HFFc6 (cell line): ENCODE data around the gene TTLL12. TPM values are rescaled to one million over a fixed set of nuclear protein-coding genes. Genes with fewer than 3 reads are reported as not detected.

Experiments used
- DNase-seq: peaks from one replicate; pipeline ENCODE4 v3.0.0-alpha.2; 2018
- H3K27ac Mint-ChIP-seq: 2 replicates; pipeline ENCODE4 v1.8.0; 2020; ENCODE audit warnings: mild to moderate bottlenecking, mixed read lengths
- H3K27me3 Mint-ChIP-seq: 2 replicates; pipeline ENCODE4 v1.8.0; 2021; ENCODE audit warnings: mild to moderate bottlenecking, moderate library complexity, mixed read lengths; ENCODE audit not compliant: insufficient read depth
- H3K36me3 Mint-ChIP-seq: 2 replicates; pipeline ENCODE4 v1.8.0; 2021; ENCODE audit warnings: low read depth, mixed read lengths
- H3K4me1 Mint-ChIP-seq: 2 replicates; pipeline ENCODE4 v1.8.0; 2020; ENCODE audit warnings: low read depth, mixed read lengths
- H3K4me3 Mint-ChIP-seq: 2 replicates; pipeline ENCODE4 v1.8.0; 2020; ENCODE audit warnings: mild to moderate bottlenecking, moderate library complexity, mixed read lengths
- H3K9me3 Mint-ChIP-seq: 2 replicates; pipeline ENCODE4 v1.8.0; 2020; ENCODE audit warnings: mild to moderate bottlenecking, mixed read lengths
- long read RNA-seq: library from polyadenylated mRNA; unstranded; transcript quantifications from one replicate; pipeline ENCODE4 v2.0.0, GENCODE V29; 2019
- total RNA-seq, 6 experiments: library from RNA; stranded (reverse); fragmentation: NEBNext Ultra II Directional; extraction: Animal tissue kit (Norgen Biotek cat#: 25700); gene quantifications; 2 replicates in 1 of 6; 3 replicates in 5 of 6; pipeline ENCODE4 v1.2.3, GENCODE V29; 2021
- TF ChIP-seq, protein P1 (sequence below): fragments of 200-600 bp; sonication (generic); IDR thresholded peaks from 2 replicates; pipeline ENCODE4 v1.5.0; 2021; ENCODE audit warnings: antibody characterized with exemption, mild to moderate bottlenecking

The TTLL12 gene
- 10 to 100 TPM; 33.9 to 42.4 (median 38.7) TPM for total RNA-seq
- long read RNA-seq, transcript TTLL12-201 (14 exons, 3,385 nt), result major isoform, 17 of 28 reads
- long read RNA-seq, partial matches to known transcripts, result 4 of 28 reads
- long read RNA-seq, other reads (novel, unspliced or antisense), result 6 of 28 reads

GRCh38 chr22:43186272-43187170, at the start of gene TTLL12:
Gene TTLL12 (minus strand): TSS chr22:43187134. CDS start chr22:43187069, 65 bp downstream.
- peaks cover 8% of the 10 kb centered on the region for H3K27me3 Mint-ChIP-seq
- peak; percentile 20 for DNase-seq
- peaks cover 26% of the 10 kb centered on the region for H3K4me1 Mint-ChIP-seq
- H3K36me3 Mint-ChIP-seq, result peaks cover 11% of the 10 kb centered on the region
- H3K27ac Mint-ChIP-seq, result peak within 1 kb of the TSS; percentile 80
- TF ChIP-seq, protein P1, sequence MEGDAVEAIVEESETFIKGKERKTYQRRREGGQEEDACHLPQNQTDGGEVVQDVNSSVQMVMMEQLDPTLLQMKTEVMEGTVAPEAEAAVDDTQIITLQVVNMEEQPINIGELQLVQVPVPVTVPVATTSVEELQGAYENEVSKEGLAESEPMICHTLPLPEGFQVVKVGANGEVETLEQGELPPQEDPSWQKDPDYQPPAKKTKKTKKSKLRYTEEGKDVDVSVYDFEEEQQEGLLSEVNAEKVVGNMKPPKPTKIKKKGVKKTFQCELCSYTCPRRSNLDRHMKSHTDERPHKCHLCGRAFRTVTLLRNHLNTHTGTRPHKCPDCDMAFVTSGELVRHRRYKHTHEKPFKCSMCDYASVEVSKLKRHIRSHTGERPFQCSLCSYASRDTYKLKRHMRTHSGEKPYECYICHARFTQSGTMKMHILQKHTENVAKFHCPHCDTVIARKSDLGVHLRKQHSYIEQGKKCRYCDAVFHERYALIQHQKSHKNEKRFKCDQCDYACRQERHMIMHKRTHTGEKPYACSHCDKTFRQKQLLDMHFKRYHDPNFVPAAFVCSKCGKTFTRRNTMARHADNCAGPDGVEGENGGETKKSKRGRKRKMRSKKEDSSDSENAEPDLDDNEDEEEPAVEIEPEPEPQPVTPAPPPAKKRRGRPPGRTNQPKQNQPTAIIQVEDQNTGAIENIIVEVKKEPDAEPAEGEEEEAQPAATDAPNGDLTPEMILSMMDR, result no peak
- no peaks in the 10 kb centered on the region; the same call in 1 of the 2 replicates for H3K9me3 Mint-ChIP-seq
- H3K4me3 Mint-ChIP-seq, result peak within 1 kb of the TSS; percentile 85

- Mint-ChIP-seq H3K27me3 (peaks cover 49% of the 10 kb centered on the region), H3K4me1 (no peaks in the 10 kb centered on the region), H3K36me3 (no peaks in the 10 kb centered on the region), H3K27ac (no peak overlapping the region), H3K9me3 (no peaks in the 10 kb centered on the region), H3K4me3 (no peak overlapping the region)
- TF ChIP-seq, protein P1, result no peak
- DNase-seq, result no peak
Measured at GRCh38 chr22:43235445-43236409, 48.8 kb upstream of the TTLL12 start.

DNA sequence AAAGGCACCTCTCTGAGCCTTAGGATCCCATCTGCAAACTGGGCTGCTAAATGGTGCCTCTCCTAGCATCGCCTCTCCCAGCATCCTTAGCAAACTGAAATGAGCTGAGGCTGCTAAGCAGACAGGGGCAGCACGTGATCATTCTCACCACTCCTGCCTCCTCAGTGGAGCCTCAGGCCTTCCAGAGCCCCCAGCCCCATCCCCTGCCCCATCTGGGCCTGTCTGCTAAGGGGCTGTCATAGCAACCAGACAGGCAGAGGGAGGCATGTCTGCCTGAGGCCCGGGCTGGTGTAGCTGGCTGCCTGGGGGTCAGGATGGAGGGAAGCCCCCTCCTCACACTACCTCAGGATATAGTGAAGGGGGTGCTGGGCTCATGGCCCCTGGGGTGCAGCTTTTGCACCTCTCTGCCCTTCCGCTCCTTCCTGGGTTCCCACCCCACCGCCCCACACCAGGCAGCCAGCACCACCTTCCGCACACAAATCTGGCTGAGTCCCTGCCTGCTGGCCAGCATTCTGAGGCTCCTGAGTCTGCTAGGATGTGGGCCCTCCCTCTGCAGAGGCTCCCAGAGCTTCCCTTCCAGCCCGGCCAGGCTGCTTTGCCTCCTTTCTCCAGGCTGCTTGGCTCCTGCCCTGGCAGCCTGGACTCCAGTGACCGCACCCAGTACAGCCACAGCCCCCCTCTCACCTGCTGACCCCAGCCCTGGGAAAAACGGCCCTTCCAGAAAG, 47.5 kb upstream of the TTLL12 start:
- TF ChIP-seq, protein P1, result no peak
- DNase-seq, result no peak
- H3K27ac Mint-ChIP-seq, result no peak overlapping the region
- no peaks in the 10 kb centered on the region for H3K36me3 Mint-ChIP-seq
- H3K27me3 Mint-ChIP-seq, result peaks cover 43% of the 10 kb centered on the region
- no peaks in the 10 kb centered on the region for H3K4me1 Mint-ChIP-seq
- no peaks in the 10 kb centered on the region for H3K9me3 Mint-ChIP-seq
- no peak overlapping the region for H3K4me3 Mint-ChIP-seq

- H3K27ac Mint-ChIP-seq, result no peak overlapping the region
- H3K36me3 Mint-ChIP-seq, result no peaks in the 10 kb centered on the region
- no peak for DNase-seq
- no peaks in the 10 kb centered on the region for H3K9me3 Mint-ChIP-seq
- TF ChIP-seq, protein P1, result no peak
- no peaks in the 10 kb centered on the region for H3K4me1 Mint-ChIP-seq
- H3K4me3 Mint-ChIP-seq, result no peak overlapping the region
- H3K27me3 Mint-ChIP-seq, result peaks cover 40% of the 10 kb centered on the region
Measured at GRCh38 chr22:43233529-43233928, 46.6 kb upstream of the TTLL12 start.

DNA sequence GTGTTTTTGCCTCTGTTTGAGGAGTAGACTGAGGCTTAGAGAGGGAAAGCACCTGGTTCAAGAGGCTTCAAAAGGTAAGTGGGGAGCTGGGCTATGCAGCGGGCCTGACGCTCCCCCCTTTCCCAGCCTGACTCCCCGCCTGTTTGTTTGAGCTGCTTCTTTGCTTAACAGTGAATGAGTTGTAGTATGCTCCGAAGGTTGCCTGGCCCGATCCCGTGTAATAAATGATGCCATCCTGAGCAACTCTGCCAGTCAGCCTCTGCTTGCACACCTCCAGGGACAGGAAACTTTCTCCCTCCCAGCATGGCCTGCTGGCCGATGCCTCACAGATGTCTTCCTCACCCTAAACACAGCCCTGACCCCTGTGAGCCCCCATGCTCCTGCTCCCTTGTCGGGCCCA, 45.5 kb upstream of the TTLL12 start:
- no peak for DNase-seq
- Mint-ChIP-seq H3K27me3 (peaks cover 36% of the 10 kb centered on the region), H3K9me3 (no peaks in the 10 kb centered on the region), H3K4me3 (no peak overlapping the region), H3K36me3 (no peaks in the 10 kb centered on the region), H3K27ac (no peak overlapping the region), H3K4me1 (no peaks in the 10 kb centered on the region)
- TF ChIP-seq, protein P1, result no peak
